Spleen (tissue), 7 donors: ENCODE results near the gene SLC17A4.

ENCODE experiments used
- CTCF ChIP-seq, 11 experiments: fragments of 200-600 bp in 7 of 11; fragments of 450-650 bp in 4 of 11; sonication (generic) in 4 of 11; IDR thresholded peaks in 8 of 11; conservative IDR thresholded peaks in 3 of 11; 1 replicate in 7 of 11; 2 replicates in 4 of 11; pipeline versions ENCODE4 v1.4.0 to v1.8.0; 2016 to 2021; ENCODE audit warnings: antibody characterized with exemption in 11 of 11, inconsistent platforms in 4 of 11, mild to moderate bottlenecking in 1 of 11
- POLR2A ChIP-seq, 3 donors: fragments of 450-650 bp; IDR thresholded peaks; one replicate each; pipeline ENCODE4 v1.5.1; 2017; ENCODE audit warnings: antibody characterized with exemption in 3 of 3, mild to moderate bottlenecking in 1 of 3
- donor health status: DM: no; HTN: no; CAD: no; lungs with moderate emphysema.
- donor health status: DM: no; HTN: no; CAD: no.
- donor health status: DM: no; HTN: no; CAD: no.

DNA sequence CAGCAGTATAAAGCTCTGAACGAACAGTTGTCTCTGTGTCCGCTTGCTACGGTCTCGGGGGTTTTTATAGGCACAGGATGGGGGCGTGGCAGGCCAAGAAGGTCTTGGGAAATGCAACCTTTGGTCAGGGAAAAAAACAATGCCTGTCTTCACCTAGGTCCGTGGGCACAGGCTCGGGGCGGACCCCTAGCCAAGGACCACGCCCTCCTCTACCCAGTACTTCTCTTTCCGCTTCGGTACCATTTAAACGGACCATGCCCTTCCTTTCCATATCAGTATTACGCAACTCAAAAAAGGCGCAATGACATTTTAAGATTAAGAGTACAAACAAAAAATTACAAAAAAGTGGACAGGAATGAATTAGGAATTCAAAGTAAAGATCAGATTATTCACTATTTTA, 44.3 kb upstream of the SLC17A4 start:
- no peak for TF ChIP-seq CTCF (IDR thresholded peaks at IDR 0.05 in 8 of 11, conservative IDR thresholded peaks at IDR 0.05 in 3 of 11)
- TF ChIP-seq POLR2A (IDR thresholded peaks at IDR 0.05) = no peak
